ENCODE results near the gene RHOH. TPM values are rescaled to one million over a fixed set of nuclear protein-coding genes. Genes with fewer than 3 reads are reported as not detected.

RHOH gene
- total RNA-seq, 1 donor = not detected

DNA sequence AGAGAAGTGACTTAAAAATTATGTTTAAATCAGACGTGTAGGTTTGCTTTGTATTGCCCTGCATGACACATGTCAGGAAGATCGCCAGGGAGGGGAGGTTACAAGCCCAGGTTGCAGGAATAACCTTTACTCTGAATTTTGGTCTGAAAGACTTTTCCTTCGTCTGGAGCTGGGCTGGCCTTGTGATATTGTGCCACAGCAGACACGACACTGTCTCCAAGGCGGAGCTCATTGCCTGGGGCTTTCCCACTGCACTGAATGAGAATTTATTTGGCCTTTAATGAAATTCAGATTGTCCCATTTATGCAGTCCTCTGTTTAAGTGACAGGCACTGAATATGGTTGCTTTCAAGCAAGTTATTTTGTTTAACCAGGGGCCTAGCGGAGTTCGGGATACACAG, 45.1 kb downstream of the RHOH start:
- DNase-seq (ENCODE audit: low read depth) = no peak
- no peak overlapping the region for H3K4me3 ChIP-seq (ENCODE audit: low read depth, low read length)

DNA sequence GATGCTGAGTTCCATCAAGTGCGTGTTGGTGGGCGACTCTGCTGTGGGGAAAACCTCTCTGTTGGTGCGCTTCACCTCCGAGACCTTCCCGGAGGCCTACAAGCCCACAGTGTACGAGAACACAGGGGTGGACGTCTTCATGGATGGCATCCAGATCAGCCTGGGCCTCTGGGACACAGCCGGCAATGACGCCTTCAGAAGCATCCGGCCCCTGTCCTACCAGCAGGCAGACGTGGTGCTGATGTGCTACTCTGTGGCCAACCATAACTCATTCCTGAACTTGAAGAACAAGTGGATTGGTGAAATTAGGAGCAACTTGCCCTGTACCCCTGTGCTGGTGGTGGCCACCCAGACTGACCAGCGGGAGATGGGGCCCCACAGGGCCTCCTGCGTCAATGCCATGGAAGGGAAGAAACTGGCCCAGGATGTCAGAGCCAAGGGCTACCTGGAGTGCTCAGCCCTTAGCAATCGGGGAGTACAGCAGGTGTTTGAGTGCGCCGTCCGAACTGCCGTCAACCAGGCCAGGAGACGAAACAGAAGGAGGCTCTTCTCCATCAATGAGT, 46.6 kb downstream of the RHOH start:
- no peak overlapping the region for H3K4me3 ChIP-seq (ENCODE audit: low read depth, low read length)
- TF ChIP-seq, protein P1, sequence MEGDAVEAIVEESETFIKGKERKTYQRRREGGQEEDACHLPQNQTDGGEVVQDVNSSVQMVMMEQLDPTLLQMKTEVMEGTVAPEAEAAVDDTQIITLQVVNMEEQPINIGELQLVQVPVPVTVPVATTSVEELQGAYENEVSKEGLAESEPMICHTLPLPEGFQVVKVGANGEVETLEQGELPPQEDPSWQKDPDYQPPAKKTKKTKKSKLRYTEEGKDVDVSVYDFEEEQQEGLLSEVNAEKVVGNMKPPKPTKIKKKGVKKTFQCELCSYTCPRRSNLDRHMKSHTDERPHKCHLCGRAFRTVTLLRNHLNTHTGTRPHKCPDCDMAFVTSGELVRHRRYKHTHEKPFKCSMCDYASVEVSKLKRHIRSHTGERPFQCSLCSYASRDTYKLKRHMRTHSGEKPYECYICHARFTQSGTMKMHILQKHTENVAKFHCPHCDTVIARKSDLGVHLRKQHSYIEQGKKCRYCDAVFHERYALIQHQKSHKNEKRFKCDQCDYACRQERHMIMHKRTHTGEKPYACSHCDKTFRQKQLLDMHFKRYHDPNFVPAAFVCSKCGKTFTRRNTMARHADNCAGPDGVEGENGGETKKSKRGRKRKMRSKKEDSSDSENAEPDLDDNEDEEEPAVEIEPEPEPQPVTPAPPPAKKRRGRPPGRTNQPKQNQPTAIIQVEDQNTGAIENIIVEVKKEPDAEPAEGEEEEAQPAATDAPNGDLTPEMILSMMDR (IDR thresholded peaks at IDR 0.05; ENCODE audit: insufficient read depth, low read length) = no peak
- no peak for DNase-seq (ENCODE audit: low read depth)

More for the DNA sequence above, 45.1 kb downstream of the RHOH start:
- TF ChIP-seq, protein P1 (IDR thresholded peaks at IDR 0.05; ENCODE audit: insufficient read depth, low read length) = no peak

DNA sequence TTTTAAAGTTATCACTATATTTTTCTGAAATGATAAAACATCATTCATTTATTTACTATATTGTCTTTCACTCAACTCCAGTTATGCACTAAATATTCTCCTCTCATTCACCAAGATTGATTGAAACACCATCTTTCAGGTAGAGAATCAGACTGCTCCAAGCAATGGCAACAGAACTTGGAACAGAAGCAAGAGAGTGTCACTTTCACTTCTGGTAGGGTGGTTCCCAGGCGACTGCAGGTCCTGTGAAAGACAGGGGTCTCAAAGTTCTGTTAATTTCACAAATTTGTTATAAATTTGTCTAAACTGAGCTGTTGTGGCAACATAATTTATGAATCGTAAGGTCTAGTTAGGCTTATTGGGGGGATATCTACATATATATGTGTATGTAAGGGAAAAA, 47.8 kb downstream of the RHOH start:
- DNase-seq (ENCODE audit: low read depth) = no peak
- TF ChIP-seq, protein P1 (IDR thresholded peaks at IDR 0.05; ENCODE audit: insufficient read depth, low read length) = no peak

DNA sequence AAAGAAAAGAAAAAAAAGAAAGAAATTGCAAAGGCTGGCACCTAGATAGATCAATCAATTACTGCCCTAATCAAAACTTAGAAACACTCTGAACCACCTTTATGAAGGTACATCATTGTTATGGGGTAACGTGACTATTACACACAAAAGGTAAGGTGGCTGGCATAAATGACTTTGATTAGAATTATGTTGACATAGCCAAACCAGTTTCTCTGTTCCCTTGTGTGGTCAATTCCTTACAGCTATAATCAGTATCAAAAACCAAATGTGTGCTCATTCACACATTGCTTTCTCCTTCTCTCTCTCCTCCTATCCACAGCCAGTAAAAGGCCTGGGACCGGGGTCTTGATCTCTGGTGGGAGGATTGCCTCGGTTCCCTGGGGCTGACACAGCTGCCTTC, 48.7 kb downstream of the RHOH start:
- no peak for DNase-seq (ENCODE audit: low read depth)
- no peak overlapping the region for H3K4me3 ChIP-seq (ENCODE audit: low read depth, low read length)
- TF ChIP-seq, protein P1 (IDR thresholded peaks at IDR 0.05; ENCODE audit: insufficient read depth, low read length) = no peak

More for the DNA sequence above, 47.8 kb downstream of the RHOH start:
- H3K4me3 ChIP-seq (ENCODE audit: low read depth, low read length) = no peak overlapping the region

GRCh38 chr4:40246011-40246900, 49.4 kb downstream of the RHOH start:
- DNase-seq (ENCODE audit: low read depth) = no peak
- TF ChIP-seq, protein P1 (IDR thresholded peaks at IDR 0.05; ENCODE audit: insufficient read depth, low read length) = no peak
- H3K4me3 ChIP-seq (ENCODE audit: low read depth, low read length) = no peak overlapping the region

GRCh38 chr4:40246938-40247337, 50.1 kb downstream of the RHOH start:
- no peak for DNase-seq (ENCODE audit: low read depth)
- no peak overlapping the region for H3K4me3 ChIP-seq (ENCODE audit: low read depth, low read length)
- TF ChIP-seq, protein P1 (IDR thresholded peaks at IDR 0.05; ENCODE audit: insufficient read depth, low read length) = no peak

All from fibroblast of the aortic adventitia (primary cell).